ENCODE measurements around the gene MAP3K2.

MAP3K2 gene

DNA sequence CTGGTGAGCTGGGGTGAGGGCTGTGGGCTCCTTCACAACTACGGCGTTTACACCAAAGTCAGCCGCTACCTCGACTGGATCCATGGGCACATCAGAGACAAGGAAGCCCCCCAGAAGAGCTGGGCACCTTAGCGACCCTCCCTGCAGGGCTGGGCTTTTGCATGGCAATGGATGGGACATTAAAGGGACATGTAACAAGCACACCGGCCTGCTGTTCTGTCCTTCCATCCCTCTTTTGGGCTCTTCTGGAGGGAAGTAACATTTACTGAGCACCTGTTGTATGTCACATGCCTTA lies 41.0 kb upstream of the MAP3K2 start:
- no peak for DNase-seq (ENCODE audit: low read depth)
- in situ Hi-C loops (cut with HindIII; ENCODE audit: low sequenced_read_pairs) = no loop called here
- TF ChIP-seq, protein P1, sequence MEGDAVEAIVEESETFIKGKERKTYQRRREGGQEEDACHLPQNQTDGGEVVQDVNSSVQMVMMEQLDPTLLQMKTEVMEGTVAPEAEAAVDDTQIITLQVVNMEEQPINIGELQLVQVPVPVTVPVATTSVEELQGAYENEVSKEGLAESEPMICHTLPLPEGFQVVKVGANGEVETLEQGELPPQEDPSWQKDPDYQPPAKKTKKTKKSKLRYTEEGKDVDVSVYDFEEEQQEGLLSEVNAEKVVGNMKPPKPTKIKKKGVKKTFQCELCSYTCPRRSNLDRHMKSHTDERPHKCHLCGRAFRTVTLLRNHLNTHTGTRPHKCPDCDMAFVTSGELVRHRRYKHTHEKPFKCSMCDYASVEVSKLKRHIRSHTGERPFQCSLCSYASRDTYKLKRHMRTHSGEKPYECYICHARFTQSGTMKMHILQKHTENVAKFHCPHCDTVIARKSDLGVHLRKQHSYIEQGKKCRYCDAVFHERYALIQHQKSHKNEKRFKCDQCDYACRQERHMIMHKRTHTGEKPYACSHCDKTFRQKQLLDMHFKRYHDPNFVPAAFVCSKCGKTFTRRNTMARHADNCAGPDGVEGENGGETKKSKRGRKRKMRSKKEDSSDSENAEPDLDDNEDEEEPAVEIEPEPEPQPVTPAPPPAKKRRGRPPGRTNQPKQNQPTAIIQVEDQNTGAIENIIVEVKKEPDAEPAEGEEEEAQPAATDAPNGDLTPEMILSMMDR (IDR thresholded peaks at IDR 0.05; ENCODE audit: low read depth, low read length, missing control alignments) = no peak
- H3K4me3 ChIP-seq (ENCODE audit: low read depth, low read length) = no peak overlapping the region

DNA sequence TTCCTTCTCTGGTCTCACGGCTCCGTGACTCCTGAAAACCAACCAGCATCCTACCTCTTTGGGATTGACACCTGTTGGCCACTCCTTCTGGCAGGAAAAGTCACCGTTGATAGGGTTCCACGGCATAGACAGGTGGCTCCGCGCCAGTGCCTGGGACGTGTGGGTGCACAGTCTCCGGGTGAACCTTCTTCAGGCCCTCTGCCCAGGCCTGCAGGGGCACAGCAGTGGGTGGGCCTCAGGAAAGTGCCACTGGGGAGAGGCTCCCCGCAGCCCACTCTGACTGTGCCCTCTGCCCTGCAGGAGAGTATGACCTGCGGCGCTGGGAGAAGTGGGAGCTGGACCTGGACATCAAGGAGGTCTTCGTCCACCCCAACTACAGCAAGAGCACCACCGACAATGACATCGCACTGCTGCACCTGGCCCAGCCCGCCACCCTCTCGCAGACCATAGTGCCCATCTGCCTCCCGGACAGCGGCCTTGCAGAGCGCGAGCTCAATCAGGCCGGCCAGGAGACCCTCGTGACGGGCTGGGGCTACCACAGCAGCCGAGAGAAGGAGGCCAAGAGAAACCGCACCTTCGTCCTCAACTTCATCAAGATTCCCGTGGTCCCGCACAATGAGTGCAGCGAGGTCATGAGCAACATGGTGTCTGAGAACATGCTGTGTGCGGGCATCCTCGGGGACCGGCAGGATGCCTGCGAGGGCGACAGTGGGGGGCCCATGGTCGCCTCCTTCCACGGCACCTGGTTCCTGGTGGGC lies 40.5 kb upstream of the MAP3K2 start:
- no peak overlapping the region for H3K4me3 ChIP-seq (ENCODE audit: low read depth, low read length)
- no peak for DNase-seq (ENCODE audit: low read depth)
- TF ChIP-seq, protein P1 (IDR thresholded peaks at IDR 0.05; ENCODE audit: low read depth, low read length, missing control alignments) = no peak
- in situ Hi-C loops (cut with HindIII; ENCODE audit: low sequenced_read_pairs) = no loop called here

DNA sequence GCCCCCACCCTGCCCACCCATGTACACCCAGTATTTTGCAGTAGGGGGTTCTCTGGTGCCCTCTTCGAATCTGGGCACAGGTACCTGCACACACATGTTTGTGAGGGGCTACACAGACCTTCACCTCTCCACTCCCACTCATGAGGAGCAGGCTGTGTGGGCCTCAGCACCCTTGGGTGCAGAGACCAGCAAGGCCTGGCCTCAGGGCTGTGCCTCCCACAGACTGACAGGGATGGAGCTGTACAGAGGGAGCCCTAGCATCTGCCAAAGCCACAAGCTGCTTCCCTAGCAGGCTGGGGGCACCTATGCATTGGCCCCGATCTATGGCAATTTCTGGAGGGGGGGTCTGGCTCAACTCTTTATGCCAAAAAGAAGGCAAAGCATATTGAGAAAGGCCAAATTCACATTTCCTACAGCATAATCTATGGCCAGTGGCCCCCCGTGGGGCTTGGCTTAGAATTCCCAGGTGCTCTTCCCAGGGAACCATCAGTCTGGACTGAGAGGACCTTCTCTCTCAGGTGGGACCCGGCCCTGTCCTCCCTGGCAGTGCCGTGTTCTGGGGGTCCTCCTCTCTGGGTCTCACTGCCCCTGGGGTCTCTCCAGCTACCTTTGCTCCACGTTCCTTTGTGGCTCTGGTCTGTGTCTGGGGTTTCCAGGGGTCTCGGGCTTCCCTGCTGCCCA lies 39.7 kb upstream of the MAP3K2 start:
- TF ChIP-seq, protein P1 (IDR thresholded peaks at IDR 0.05; ENCODE audit: low read depth, low read length, missing control alignments) = no peak
- no peak overlapping the region for H3K4me3 ChIP-seq (ENCODE audit: low read depth, low read length)
- DNase-seq (ENCODE audit: low read depth) = no peak
- in situ Hi-C loops (cut with HindIII; ENCODE audit: low sequenced_read_pairs) = no loop called here

DNA sequence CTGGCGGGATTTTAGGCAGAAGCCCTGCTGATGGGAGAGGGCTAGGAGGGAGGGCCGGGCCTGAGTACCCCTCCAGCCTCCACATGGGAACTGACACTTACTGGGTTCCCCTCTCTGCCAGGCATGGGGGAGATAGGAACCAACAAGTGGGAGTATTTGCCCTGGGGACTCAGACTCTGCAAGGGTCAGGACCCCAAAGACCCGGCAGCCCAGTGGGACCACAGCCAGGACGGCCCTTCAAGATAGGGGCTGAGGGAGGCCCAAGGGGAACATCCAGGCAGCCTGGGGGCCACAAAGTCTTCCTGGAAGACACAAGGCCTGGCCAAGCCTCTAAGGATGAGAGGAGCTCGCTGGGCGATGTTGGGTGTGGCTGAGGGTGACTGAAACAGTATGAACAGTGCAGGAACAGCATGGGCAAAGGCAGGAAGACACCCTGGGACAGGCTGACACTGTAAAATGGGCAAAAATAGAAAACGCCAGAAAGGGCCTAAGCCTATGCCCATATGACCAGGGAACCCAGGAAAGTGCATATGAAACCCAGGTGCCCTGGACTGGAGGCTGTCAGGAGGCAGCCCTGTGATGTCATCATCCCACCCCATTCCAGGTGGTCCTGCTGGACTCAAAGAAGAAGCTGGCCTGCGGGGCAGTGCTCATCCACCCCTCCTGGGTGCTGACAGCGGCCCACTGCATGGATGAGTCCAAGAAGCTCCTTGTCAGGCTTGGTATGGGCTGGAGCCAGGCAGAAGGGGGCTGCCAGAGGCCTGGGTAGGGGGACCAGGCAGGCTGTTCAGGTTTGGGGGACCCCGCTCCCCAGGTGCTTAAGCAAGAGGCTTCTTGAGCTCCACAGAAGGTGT lies 39.0 kb upstream of the MAP3K2 start:
- TF ChIP-seq, protein P1 (IDR thresholded peaks at IDR 0.05; ENCODE audit: low read depth, low read length, missing control alignments) = no peak
- no peak for DNase-seq (ENCODE audit: low read depth)
- H3K4me3 ChIP-seq (ENCODE audit: low read depth, low read length) = no peak overlapping the region
- in situ Hi-C loops (cut with HindIII; ENCODE audit: low sequenced_read_pairs) = no loop called here

DNA sequence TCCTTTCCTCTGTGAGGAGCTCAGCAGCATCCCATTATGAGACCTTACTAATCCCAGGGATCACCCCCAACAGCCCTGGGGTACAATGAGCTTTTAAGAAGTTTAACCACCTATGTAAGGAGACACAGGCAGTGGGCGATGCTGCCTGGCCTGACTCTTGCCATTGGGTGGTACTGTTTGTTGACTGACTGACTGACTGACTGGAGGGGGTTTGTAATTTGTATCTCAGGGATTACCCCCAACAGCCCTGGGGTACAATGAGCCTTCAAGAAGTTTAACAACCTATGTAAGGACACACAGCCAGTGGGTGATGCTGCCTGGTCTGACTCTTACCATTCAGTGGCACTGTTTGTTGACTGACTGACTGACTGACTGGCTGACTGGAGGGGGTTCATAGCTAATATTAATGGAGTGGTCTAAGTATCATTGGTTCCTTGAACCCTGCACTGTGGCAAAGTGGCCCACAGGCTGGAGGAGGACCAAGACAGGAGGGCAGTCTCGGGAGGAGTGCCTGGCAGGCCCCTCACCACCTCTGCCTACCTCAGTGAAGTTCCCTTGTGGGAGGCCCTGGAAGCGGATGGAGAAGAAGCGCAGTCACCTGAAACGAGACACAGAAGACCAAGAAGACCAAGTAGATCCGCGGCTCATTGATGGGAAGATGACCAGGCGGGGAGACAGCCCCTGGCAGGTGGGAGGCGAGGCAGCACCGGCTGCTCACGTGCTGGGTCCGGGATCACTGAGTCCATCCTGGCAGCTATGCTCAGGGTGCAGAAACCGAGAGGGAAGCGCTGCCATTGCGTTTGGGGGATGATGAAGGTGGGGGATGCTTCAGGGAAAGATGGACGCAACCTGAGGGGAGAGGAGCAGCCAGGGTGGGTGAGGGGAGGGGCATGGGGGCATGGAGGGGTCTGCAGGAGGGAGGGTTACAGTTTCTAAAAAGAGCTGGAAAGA lies 38.0 kb upstream of the MAP3K2 start:
- H3K4me3 ChIP-seq (ENCODE audit: low read depth, low read length) = no peak overlapping the region
- TF ChIP-seq, protein P1 (IDR thresholded peaks at IDR 0.05; ENCODE audit: low read depth, low read length, missing control alignments) = no peak
- DNase-seq (ENCODE audit: low read depth) = no peak
- in situ Hi-C loops (cut with HindIII; ENCODE audit: low sequenced_read_pairs) = no loop called here

Data from astrocyte of the cerebellum (primary cell).